Natural killer cell (primary cell): Measurements from ENCODE around the gene CACNA1D. TPM values are rescaled to one million over a fixed set of nuclear protein-coding genes. Genes with fewer than 3 reads are reported as not detected.

ENCODE experiments used
- ATAC-seq, 3 donors: fragments of 150-1000 bp in 2 of 3; fragments of 200-7000 bp in 1 of 3; cut with Tn5 transposase; 1 replicate in 1 of 3; 2 replicates in 2 of 3; pipeline ENCODE4 v1.10.0; 2021; ENCODE audit warnings: mild to moderate bottlenecking in 2 of 3, moderate library complexity in 2 of 3
- DNase-seq, 2 donors: peaks; one replicate each; pipeline versions ENCODE4 v3.0.0 to v3.0.0-alpha.2; 2013 to 2021; ENCODE audit warnings: mixed read lengths in 1 of 2
- H3K27ac ChIP-seq: one replicate; pipeline ENCODE4 v1.5.1; 2013; ENCODE audit warnings: mild to moderate bottlenecking, low read length
- H3K27me3 ChIP-seq: one replicate; pipeline ENCODE4 v1.6.1; 2013; ENCODE audit warnings: low read length; ENCODE audit not compliant: control insufficient read depth, insufficient read depth
- H3K36me3 ChIP-seq: one replicate; pipeline ENCODE4 v1.6.1; 2013; ENCODE audit warnings: low read length; ENCODE audit not compliant: control insufficient read depth, insufficient read depth
- H3K4me1 ChIP-seq: one replicate; pipeline ENCODE4 v1.6.1; 2013; ENCODE audit warnings: low read length; ENCODE audit not compliant: control insufficient read depth, insufficient read depth
- H3K4me3 ChIP-seq: one replicate; pipeline ENCODE4 v1.5.1; 2013; ENCODE audit warnings: low read length
- H3K9me3 ChIP-seq: one replicate; pipeline ENCODE4 v1.6.1; 2013; ENCODE audit warnings: low read length; ENCODE audit not compliant: control insufficient read depth, insufficient read depth
- H3K27ac Mint-ChIP-seq, 2 donors: one replicate each; pipeline ENCODE4 v1.8.0; 2022; ENCODE audit warnings: mild to moderate bottlenecking in 2 of 2, mixed read lengths in 2 of 2, moderate library complexity in 1 of 2
- H3K27me3 Mint-ChIP-seq, 2 donors: one replicate each; pipeline ENCODE4 v1.8.0; 2022; ENCODE audit warnings: low read depth in 2 of 2, mixed read lengths in 2 of 2
- H3K36me3 Mint-ChIP-seq: one replicate; pipeline ENCODE4 v1.8.0; 2022; ENCODE audit warnings: mixed read lengths
- H3K4me1 Mint-ChIP-seq, 2 donors: one replicate each; pipeline ENCODE4 v1.8.0; 2022; ENCODE audit warnings: mixed read lengths in 2 of 2
- H3K4me3 Mint-ChIP-seq: one replicate; pipeline ENCODE4 v1.8.0; 2022; ENCODE audit warnings: mild to moderate bottlenecking, moderate library complexity, mixed read lengths
- H3K9me3 Mint-ChIP-seq, 2 donors: one replicate each; pipeline ENCODE4 v1.8.0; 2022; ENCODE audit warnings: mixed read lengths in 2 of 2
- CTCF ChIP-seq: fragments of 200-600 bp; IDR thresholded peaks from one replicate; pipeline ENCODE4 v1.8.0; 2022; ENCODE audit warnings: antibody characterized with exemption
- WGBS: methylation state at CpG from one replicate; pipeline ENCODE4 v1.1.7; 2013; ENCODE audit warnings: missing lambda C conversion rate; ENCODE audit not compliant: insufficient coverage; 5-methylcytosine and 5-hydroxymethylcytosine counted together
- intact Hi-C: fragments of 100-400 bp; cut with micrococcal nuclease; formaldehyde crosslinking; loops from one replicate; pipeline ENCODE4 v1.14.2; 2022
- total RNA-seq, 4 donors: library from RNA; stranded (reverse); fragments of 120-200 nt in 1 of 4; gene quantifications; one replicate each; pipeline versions ENCODE4 v1.2.3 to v1.2.4, GENCODE V29; 2013 to 2022

Gene CACNA1D
- total RNA-seq, 3 donors from 2014 or later (not counting 1 experiment from before 2014, with no cell fraction given), result 0.54 to 10.1 TPM; not detected in 1

GRCh38 chr3:53807117-53807810, 312.9 kb downstream of the CACNA1D start:
- H3K4me1 Mint-ChIP-seq, result no peaks in the 10 kb centered on the region
- DNase-seq (no peak), ATAC-seq (no peak)
- 91% methylated on average over 15 of the region's 15 CpGs for WGBS
- H3K4me1 ChIP-seq, result no peaks in the 10 kb centered on the region
- intact Hi-C loops, result no loop called here
- no peak overlapping the region for H3K4me3 ChIP-seq
- H3K36me3 Mint-ChIP-seq, result no peaks in the 10 kb centered on the region
- no peak overlapping the region for H3K4me3 Mint-ChIP-seq
- H3K36me3 ChIP-seq, result no peaks in the 10 kb centered on the region
- no peak overlapping the region for H3K27ac ChIP-seq
- no peak overlapping the region for H3K27ac Mint-ChIP-seq
- H3K9me3 ChIP-seq, result no peaks in the 10 kb centered on the region
- no peak for TF ChIP-seq CTCF
- no peaks in the 10 kb centered on the region for H3K27me3 ChIP-seq
- H3K9me3 Mint-ChIP-seq, result no peaks in the 10 kb centered on the region
- peaks cover 0 to 3% of the 10 kb centered on the region in 2 donors for H3K27me3 Mint-ChIP-seq

- 95% methylated on average over 13 of the region's 13 CpGs for WGBS
- no peaks in the 10 kb centered on the region for H3K27me3 ChIP-seq
- H3K36me3 ChIP-seq, result no peaks in the 10 kb centered on the region
- Mint-ChIP-seq H3K4me3 (no peak overlapping the region), H3K27me3 (no peaks in the 10 kb centered on the region), H3K9me3 (no peaks in the 10 kb centered on the region), H3K27ac (no peak overlapping the region), H3K36me3 (no peaks in the 10 kb centered on the region), H3K4me1 (no peaks in the 10 kb centered on the region)
- no peak for TF ChIP-seq CTCF
- no peak overlapping the region for H3K4me3 ChIP-seq
- intact Hi-C loops, result no loop called here
- no peaks in the 10 kb centered on the region for H3K9me3 ChIP-seq
- no peak overlapping the region for H3K27ac ChIP-seq
- no peaks in the 10 kb centered on the region for H3K4me1 ChIP-seq
- DNase-seq (no peak), ATAC-seq (no peak)
Measured at GRCh38 chr3:53808496-53808895, 314.1 kb downstream of the CACNA1D start.

- Histone ChIP-seq H3K4me3 (no peak overlapping the region), H3K36me3 (no peaks in the 10 kb centered on the region), H3K4me1 (no peaks in the 10 kb centered on the region), H3K27me3 (no peaks in the 10 kb centered on the region), H3K9me3 (no peaks in the 10 kb centered on the region), H3K27ac (no peak overlapping the region)
- WGBS, result 88% methylated on average over 12 of the region's 12 CpGs
- no peaks in the 10 kb centered on the region for H3K36me3 Mint-ChIP-seq
- H3K9me3 Mint-ChIP-seq, result no peaks in the 10 kb centered on the region
- no peak overlapping the region for H3K4me3 Mint-ChIP-seq
- DNase-seq, result no peak
- no peak for TF ChIP-seq CTCF
- H3K27me3 Mint-ChIP-seq, result no peaks in the 10 kb centered on the region
- no peak for ATAC-seq
- H3K27ac Mint-ChIP-seq, result no peak overlapping the region
- H3K4me1 Mint-ChIP-seq, result no peaks in the 10 kb centered on the region
- intact Hi-C loops, result no loop called here
Measured at GRCh38 chr3:53809267-53809666, 314.9 kb downstream of the CACNA1D start.
